Retinal pigment epithelial cell (primary cell): ENCODE data around the gene DHX58.
A peak's percentile ranks its signal among the peaks of the same experiment; 100 is the strongest.

ENCODE experiments used
- DNase-seq: peaks from one replicate; pipeline ENCODE4 v3.0.0-alpha.2; 2010; ENCODE audit warnings: low read depth
- H3K4me3 ChIP-seq: 2 replicates; pipeline ENCODE4 v1.5.1; 2011; ENCODE audit warnings: mild to moderate bottlenecking, low read length, control low read depth, moderate library complexity
- CTCF ChIP-seq: conservative IDR thresholded peaks from 2 replicates; pipeline ENCODE4 v1.5.1; 2011; ENCODE audit warnings: low read depth, low read length, control low read depth, inconsistent platforms

Gene DHX58

GRCh38 chr17:42107597-42108576, 4.6 kb downstream of the DHX58 start:
- H3K4me3 ChIP-seq = peak overlapping the region; percentile 45
- TF ChIP-seq CTCF = no peak
- no peak for DNase-seq

- H3K4me3 ChIP-seq = peak overlapping the region; percentile 45
- no peak for DNase-seq
- no peak for TF ChIP-seq CTCF
These were observed 5.4 kb downstream of the DHX58 start for GRCh38 chr17:42107124-42107523.

DNA sequence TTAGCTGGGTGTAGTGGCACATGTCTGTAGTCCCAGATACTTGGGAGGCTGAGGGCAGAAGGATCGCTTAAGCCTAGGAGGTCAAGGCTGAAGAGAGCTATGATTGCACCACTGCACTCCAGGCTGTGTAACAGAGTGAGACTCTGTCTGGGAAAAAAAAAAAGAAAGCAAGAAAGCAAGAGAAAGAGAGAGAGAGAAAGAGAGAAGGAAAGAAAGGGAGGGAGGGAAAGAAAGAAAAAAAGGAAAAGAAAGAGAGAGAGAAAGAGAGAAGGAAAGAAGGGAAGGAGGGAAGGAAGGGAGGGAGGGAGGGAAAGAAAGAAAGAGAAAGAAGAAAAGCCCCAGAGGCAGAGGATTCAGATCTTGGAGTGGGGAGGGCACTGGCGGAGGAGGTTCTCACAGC, 6.5 kb downstream of the DHX58 start:
- TF ChIP-seq CTCF = no peak
- H3K4me3 ChIP-seq = no peak overlapping the region
- DNase-seq = no peak

DNA sequence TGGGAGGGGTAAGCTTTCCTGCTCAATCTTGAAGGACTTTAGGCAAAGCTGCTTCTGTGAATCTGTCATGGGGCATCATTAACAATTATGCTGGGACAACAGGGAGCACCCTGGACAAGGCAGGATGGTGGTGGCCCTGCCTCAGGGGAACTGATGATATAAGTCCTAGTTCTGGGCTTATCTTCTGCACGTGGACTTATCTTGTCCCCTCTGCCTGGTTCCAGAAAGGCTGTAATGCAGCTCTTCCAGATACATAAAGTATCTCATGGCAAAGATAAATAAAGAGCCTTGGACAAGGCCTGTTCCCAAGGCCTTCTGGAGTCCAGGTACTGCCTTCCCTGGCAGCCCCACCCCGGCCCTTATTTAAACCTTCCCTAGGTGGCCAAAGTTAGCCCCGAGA, 8.2 kb downstream of the DHX58 start:
- TF ChIP-seq CTCF = no peak
- DNase-seq = no peak
- H3K4me3 ChIP-seq = no peak overlapping the region

DNA sequence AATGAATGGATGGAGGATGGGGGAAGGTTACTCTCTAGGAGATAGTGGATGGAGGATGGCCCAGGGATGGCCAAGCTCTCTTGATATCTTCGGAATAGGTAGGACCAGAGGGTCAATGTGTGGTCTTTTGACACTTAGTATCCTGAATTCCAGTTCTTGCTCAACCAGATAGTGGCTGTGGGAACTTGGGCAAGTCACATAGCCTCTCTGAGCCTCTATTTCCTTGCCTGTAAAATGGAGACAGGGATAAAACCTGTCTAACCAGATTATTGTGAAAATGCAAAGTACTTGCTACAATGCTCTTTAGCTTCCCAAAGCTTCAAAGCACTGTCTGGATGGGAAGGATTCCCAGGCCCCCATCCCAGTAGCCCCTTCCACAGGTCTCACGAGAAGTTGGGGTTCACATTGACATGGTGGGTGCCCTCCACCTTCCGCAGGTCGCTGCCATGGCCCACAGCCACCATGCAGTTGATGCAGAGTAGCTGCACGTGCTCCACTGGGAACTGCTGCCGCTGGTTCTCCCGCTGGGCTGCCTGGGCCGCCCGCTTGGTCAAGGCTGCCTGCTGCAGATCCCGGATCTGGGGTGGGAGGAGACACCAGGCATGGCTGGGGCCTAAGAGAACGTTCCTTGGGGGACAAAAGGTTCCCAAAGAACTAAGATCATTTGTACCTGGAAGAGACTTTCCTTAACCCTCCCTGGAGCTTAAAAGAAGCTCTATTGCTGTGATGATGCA, 9.1 kb downstream of the DHX58 start:
- TF ChIP-seq CTCF = no peak
- DNase-seq = no peak
- no peak overlapping the region for H3K4me3 ChIP-seq

- peak; percentile 95 for TF ChIP-seq CTCF
- no peak for DNase-seq
- no peak overlapping the region for H3K4me3 ChIP-seq
These were observed 10.8 kb downstream of the DHX58 start for GRCh38 chr17:42101513-42102292.
